HCT116 (cell line): ENCODE data around the gene BCL2L11.

ENCODE experiments used
- CEBPB ChIP-seq: IDR thresholded peaks from 2 replicates; pipeline ENCODE4 v1.6.1; 2012; ENCODE audit warnings: low read depth
- CTCF ChIP-seq, 3 experiments: fragments of 200-600 bp in 1 of 3; sonication (generic) in 1 of 3; IDR thresholded peaks in 2 of 3; conservative IDR thresholded peaks in 1 of 3; 2 replicates each; pipeline ENCODE4 v1.5.1; 2012 to 2017; ENCODE audit warnings: low read depth in 2 of 3, low read length in 2 of 3, antibody characterized with exemption in 1 of 3, borderline replicate concordance in 1 of 3, control low read depth in 1 of 3, mild to moderate bottlenecking in 1 of 3, mixed read lengths in 1 of 3, mixed run types in 1 of 3, moderate library complexity in 1 of 3; ENCODE audit not compliant: insufficient read depth in 1 of 3
- EGR1 ChIP-seq: IDR thresholded peaks from 2 replicates; pipeline ENCODE4 v1.6.1; 2012; ENCODE audit warnings: low read depth
- EZH2 ChIP-seq: fragments of 200-600 bp; sonication (generic); IDR thresholded peaks from 2 replicates; pipeline ENCODE4 v1.6.1; 2017; ENCODE audit warnings: antibody characterized with exemption, mixed run types
- EZH2phosphoT487 ChIP-seq: fragments of 200-600 bp; IDR thresholded peaks from 2 replicates; pipeline ENCODE4 v1.6.1; 2018; ENCODE audit warnings: antibody characterized with exemption, borderline replicate concordance
- JUND ChIP-seq: IDR thresholded peaks from 2 replicates; pipeline ENCODE4 v1.6.1; 2012
- POLR2A ChIP-seq: IDR thresholded peaks from 2 replicates; pipeline ENCODE4 v1.7.0; 2011; ENCODE audit warnings: borderline replicate concordance; ENCODE audit not compliant: insufficient read depth, insufficient read length; ENCODE audit errors: extremely low read depth
- POLR2AphosphoS5 ChIP-seq: IDR thresholded peaks from 2 replicates; pipeline ENCODE4 v1.6.1; 2011; ENCODE audit warnings: mild to moderate bottlenecking, low read depth, low read length, moderate library complexity
- RAD21 ChIP-seq: IDR thresholded peaks from 2 replicates; pipeline ENCODE4 v1.6.1; 2012; ENCODE audit warnings: low read depth, mild to moderate bottlenecking
- REST ChIP-seq: IDR thresholded peaks from 2 replicates; pipeline ENCODE4 v1.6.1; 2012; ENCODE audit warnings: low read depth
- TCF7L2 ChIP-seq: IDR thresholded peaks from 2 replicates; pipeline ENCODE4 v1.7.0; 2011; ENCODE audit warnings: borderline replicate concordance, inconsistent platforms; ENCODE audit not compliant: insufficient read depth, insufficient read length; ENCODE audit errors: extremely low read depth
- YY1 ChIP-seq: IDR thresholded peaks from 2 replicates; pipeline ENCODE4 v1.6.1; 2011; ENCODE audit warnings: low read length, low read depth, moderate library complexity, mild to moderate bottlenecking; ENCODE audit not compliant: insufficient replicate concordance; ENCODE audit errors: extremely low read depth
- ZBTB33 ChIP-seq: IDR thresholded peaks from 2 replicates; pipeline ENCODE4 v1.6.1; 2011; ENCODE audit warnings: mild to moderate bottlenecking, low read length, moderate library complexity; ENCODE audit not compliant: insufficient replicate concordance; ENCODE audit errors: extremely low read depth
- ZNF274 ChIP-seq: fragments of 200-500 bp; sonication (Bioruptor generic); IDR thresholded peaks from 2 replicates; pipeline ENCODE4 v1.6.1; 2014; ENCODE audit warnings: mild to moderate bottlenecking, low read depth, low read length, inconsistent platforms

GRCh38 chr2:111148225-111148873 is 27.6 kb downstream of the BCL2L11 start:
- no peak for TF ChIP-seq POLR2AphosphoS5
- TF ChIP-seq ZNF274, result no peak
- no peak for TF ChIP-seq CTCF (IDR thresholded peaks at IDR 0.05 in 2 of 3, conservative IDR thresholded peaks at IDR 0.05 in 1 of 3; ENCODE audit: borderline replicate concordance in 1 of 3, insufficient read depth in 1 of 3, low read depth in 2 of 3, low read length in 2 of 3)
- no peak for TF ChIP-seq YY1
- no peak for TF ChIP-seq TCF7L2
- no peak for TF ChIP-seq POLR2A
- no peak for TF ChIP-seq REST
- no peak for TF ChIP-seq EGR1
- TF ChIP-seq EZH2, result no peak
- TF ChIP-seq RAD21, result no peak
- no peak for TF ChIP-seq JUND
- TF ChIP-seq EZH2phosphoT487, result no peak
- no peak for TF ChIP-seq CEBPB
- no peak for TF ChIP-seq ZBTB33
